ENCODE results near the gene SETD2.
"Not testable (repeated sequence)": the region's sequence is repeated elsewhere in the genome, so short reads cannot be mapped to it uniquely, and the experiment has no call there.

DNA sequence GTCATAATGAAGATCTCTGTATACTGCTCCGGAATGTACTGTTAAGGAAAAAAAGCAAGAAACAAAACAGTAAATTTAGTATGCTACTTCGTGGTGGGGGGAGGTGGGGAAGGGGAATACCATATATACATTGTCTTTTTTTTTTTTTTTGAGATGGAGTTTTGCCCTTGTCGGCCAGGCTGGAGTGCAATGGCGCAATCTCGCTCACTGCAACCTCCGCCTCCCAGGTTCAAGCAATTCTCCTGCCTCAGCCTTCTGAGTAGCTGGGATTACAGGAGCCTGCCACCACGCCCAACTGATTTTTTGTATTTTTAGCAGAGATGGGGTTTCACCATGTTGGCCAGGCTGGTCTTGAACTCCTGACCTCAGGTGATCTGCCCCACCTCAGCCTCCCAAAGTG lies 21.4 kb downstream of the SETD2 start:
- TF ChIP-seq POLR2A (IDR thresholded peaks at IDR 0.05); CTCF (IDR thresholded peaks at IDR 0.05 in 4 of 5, conservative IDR thresholded peaks at IDR 0.05 in 1 of 5): not testable (repeated sequence)

All from gastrocnemius medialis (tissue), 4 donors.